GM12891 (cell line): ENCODE results near the gene NPHS1.

Experiments
- PAX5 ChIP-seq: IDR thresholded peaks from 2 replicates; pipeline ENCODE4 v1.6.1; 2011; ENCODE audit warnings: low read length, moderate library complexity, mild to moderate bottlenecking; ENCODE audit not compliant: insufficient read depth, severe bottlenecking
- POLR2A ChIP-seq: IDR thresholded peaks from 2 replicates; pipeline ENCODE4 v1.6.1; 2011; ENCODE audit warnings: low read depth, low read length, control low read depth
- POLR2AphosphoS5 ChIP-seq: IDR thresholded peaks from 2 replicates; pipeline ENCODE4 v1.6.1; 2011; ENCODE audit warnings: low read depth, low read length, control low read depth

GRCh38 chr19:35790981-35791813, 61.1 kb downstream of the NPHS1 start:
- no peak for TF ChIP-seq POLR2A
- TF ChIP-seq POLR2AphosphoS5, result no peak
- TF ChIP-seq PAX5, result no peak
